SH-SY5Y (cell line): ENCODE measurements around the gene ODF4.

Experiments used
- GATA2 ChIP-seq: IDR thresholded peaks from 2 replicates; pipeline ENCODE4 v1.6.1; 2011; ENCODE audit warnings: mild to moderate bottlenecking, low read depth, low read length
- GATA3 ChIP-seq: IDR thresholded peaks from 2 replicates; pipeline ENCODE4 v1.6.1; 2011; ENCODE audit warnings: low read depth, mild to moderate bottlenecking, low read length, moderate library complexity

The ODF4 gene

DNA sequence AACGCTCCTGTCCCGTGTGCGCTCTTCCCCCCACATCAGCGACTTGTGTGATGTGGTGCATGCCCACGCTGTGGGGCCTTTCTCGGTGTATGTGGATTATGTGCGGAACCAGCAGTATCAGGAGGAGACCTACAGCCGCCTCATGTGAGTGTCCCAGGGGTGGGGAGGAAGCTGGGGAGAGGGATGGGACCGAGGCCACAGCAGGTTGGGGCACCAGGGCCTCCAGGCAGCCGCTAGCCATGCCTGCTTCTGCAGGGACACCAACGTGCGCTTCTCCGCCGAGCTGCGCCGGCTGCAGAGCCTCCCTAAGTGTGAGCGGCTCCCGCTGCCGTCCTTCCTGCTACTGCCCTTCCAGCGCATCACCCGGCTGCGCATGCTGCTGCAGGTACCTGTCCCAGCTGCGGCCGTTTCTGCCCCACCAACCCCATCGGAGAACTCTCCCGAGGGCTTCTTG is 23.8 kb upstream of the ODF4 start:
- TF ChIP-seq GATA3 (no peak), GATA2 (no peak)

GRCh38 chr17:8318010-8318935 is 21.4 kb upstream of the ODF4 start:
- TF ChIP-seq GATA2 (no peak), GATA3 (no peak)

DNA sequence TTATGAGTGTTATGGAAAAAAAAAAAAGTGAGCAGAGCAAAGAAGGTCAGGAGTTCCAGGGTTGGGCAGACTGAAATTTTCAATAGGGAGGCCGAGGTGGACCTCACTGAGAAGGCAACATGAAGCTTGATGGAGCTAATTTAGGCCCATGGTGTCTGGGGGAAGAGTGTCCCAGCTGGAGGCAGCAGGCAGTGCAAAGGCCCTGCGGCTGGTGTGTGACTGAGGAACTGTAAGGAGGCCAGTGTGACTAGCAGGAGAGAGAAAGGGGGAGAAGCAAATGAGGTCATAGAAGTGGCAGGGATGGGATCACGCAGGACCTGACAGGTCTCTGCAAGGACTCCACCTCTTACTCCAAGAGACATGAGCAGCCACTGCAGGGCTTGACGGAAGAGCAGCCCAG is 19.4 kb upstream of the ODF4 start:
- TF ChIP-seq GATA3: no peak
- no peak for TF ChIP-seq GATA2

- no peak for TF ChIP-seq GATA3
- no peak for TF ChIP-seq GATA2
Observed at GRCh38 chr17:8320990-8321389, 18.6 kb upstream of the ODF4 start.

- TF ChIP-seq GATA3: no peak
Observed at GRCh38 chr17:8322061-8322460, 17.6 kb upstream of the ODF4 start.

GRCh38 chr17:8324132-8324531 is 15.5 kb upstream of the ODF4 start:
- no peak for TF ChIP-seq GATA3
- no peak for TF ChIP-seq GATA2

GRCh38 chr17:8324923-8325322 is 14.7 kb upstream of the ODF4 start:
- no peak for TF ChIP-seq GATA3
- TF ChIP-seq GATA2: no peak

DNA sequence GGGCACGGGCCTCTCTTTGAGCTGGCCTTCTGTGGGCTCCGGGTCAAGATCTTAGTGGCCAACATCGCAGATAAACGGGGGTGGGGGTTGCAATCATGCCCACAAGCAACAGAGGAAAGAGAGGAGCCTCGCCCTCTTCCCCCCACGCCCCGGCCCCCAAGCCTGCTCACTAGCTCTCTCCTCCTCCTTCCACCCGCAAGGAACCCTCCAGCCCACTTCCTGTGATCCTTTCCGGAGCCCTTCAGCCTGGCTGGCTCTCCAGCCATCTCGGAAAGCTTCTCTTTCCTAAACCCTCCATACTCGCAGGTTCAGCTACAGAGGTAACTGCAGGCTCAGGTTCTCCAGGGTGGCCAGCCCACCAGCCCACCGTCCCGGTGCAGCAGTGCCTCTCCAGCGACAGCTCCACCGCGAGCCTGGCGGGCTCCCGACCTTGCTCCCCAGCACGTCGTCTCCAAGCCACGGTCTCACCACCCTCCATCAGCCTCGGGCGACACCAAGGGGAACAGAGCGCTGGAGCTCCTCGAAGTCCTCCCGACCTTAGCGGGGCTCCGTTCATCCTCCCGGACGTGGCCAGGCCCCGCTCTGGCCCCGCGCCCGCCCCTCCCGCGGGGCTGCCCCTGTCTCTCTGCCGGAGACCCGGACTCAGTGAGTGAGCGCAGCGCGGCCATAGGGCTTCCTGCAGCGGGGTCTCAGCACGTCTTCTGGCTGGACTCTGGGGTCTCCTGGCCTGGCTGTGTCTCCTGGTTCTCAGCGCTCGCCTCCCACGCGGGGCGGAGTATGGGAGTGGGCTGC is 12.9 kb upstream of the ODF4 start:
- TF ChIP-seq GATA2: no peak
- no peak for TF ChIP-seq GATA3

DNA sequence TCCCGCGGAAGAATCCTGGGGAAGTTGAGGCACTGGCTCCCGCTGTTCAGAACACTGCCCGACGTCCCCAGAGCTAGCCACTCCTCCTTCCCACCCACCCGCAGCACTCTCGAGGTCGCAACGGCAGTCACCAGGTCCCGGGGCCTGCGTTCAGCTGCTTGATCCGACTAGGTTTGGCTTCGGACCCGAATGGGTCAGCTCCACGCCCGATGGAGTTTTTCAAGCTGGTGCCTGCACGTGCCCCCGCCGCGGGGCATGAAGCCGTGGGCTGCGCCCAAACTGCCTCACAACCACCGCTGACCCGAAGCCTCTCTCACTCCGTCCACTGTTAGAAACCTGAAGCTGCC is 12.4 kb upstream of the ODF4 start:
- no peak for TF ChIP-seq GATA3
- no peak for TF ChIP-seq GATA2

GRCh38 chr17:8332128-8332527 is 7.5 kb upstream of the ODF4 start:
- TF ChIP-seq GATA2 (no peak), GATA3 (no peak)

GRCh38 chr17:8332688-8333087 is 7.0 kb upstream of the ODF4 start:
- TF ChIP-seq GATA3 (no peak), GATA2 (no peak)

GRCh38 chr17:8333281-8333680 is 6.4 kb upstream of the ODF4 start:
- no peak for TF ChIP-seq GATA2
- no peak for TF ChIP-seq GATA3

GRCh38 chr17:8337802-8338752 is 1.6 kb upstream of the ODF4 start:
- TF ChIP-seq GATA2 (no peak), GATA3 (no peak)

GRCh38 chr17:8338753-8339140 is 893 bp upstream of the ODF4 start:
- TF ChIP-seq GATA3 (no peak), GATA2 (no peak)
